Measurements from ENCODE around the gene TOX3.
A peak's percentile ranks its signal among the peaks of the same experiment; 100 is the strongest.

Gene TOX3

DNA sequence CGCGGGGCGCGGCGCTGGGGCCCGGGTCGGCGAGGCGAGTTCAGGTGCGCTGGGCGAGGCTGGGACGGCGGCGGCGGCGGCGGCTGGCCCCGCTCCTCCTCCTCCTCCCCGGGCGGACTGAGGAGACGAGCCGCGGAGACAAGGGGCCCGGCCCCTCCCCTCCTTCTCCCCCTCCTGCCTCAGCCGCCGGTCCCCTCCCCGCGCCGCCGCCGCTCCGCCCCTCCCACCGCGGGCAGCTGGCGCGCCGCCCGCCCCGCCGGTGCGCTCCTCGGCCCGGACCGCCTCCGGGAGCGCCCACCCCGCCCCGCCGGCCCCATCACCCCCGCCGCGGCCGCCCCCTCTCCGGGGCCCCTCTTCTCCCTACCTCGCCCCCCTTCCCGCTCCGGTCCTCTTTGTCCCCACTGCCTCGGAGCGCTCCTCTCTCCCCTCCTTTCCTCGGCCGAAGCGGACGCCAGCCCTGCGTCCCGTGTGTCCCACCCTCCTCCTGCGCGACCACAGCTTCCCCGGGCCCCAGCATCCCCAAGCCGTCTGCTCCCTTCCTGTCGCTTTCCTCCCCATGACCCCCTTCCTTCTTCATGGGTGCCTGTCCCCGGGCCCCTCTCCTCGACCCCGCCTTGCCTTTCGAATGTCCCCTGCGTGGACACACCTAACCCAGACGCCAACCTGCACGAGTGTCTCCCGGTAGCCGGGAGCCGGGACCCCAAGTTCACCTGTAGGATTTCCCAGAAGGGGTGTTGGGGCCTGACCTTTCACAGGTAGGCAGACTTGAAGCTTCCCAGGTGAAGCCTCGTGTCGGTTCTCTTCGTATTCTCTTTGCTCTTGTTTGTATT lies at the start of gene TOX3:
Gene TOX3, minus strand, starts transcription at position 140 of the 830 bp plus-strand sequence. CDS start 420 bp downstream, outside the sequence.
- peak; percentile 53 for DNase-seq

DNA sequence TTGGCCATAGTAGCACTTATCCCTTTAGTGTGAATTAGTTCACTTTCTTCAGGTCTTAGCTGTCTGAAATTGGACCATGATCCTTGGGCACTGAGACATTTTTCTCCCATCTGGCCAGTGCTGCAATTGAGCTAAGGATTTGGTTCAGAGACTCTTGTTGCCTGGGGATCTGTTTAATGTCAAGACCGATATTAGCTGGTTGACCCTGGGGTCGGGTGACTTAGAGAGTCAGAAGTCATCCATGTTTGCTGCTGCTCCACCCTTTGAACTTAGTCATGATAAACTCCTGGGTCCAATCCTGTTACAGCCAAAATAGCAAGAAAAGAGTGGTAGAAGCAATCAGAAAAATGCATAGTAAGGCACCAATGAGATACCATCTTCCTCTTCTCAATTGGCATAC lies 45.8 kb upstream of the TOX3 start:
- DNase-seq: no peak

DNA sequence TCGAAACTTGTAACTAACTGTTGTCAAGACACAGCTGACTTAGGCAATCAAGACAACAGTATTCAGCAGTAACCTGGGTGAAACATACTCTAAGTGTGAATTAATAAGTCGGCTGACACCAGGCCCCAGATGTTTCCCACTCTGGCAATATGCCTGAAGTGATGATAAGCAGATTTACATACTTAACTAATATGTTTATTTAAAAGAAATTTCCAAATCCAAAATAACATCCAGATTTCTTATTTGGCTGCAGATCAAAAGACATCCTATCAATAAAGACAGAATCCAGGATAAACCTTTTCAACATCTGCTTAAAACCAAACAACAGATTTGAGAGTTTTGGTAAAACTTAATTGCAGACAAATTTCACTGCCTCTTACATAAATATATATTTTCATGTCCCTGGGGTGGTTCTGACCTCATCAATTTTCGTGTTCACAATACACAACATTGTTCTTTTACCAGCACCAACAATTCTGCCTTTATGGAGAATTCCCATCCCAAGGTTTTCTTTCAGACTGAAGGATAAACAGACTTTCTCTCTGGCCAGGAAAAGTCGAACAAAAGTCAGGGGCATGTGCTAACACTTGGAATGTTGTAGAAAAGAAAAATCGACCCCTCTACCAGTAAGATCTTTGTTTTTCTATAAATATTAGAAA lies 45.1 kb upstream of the TOX3 start:
- no peak for DNase-seq

DNA sequence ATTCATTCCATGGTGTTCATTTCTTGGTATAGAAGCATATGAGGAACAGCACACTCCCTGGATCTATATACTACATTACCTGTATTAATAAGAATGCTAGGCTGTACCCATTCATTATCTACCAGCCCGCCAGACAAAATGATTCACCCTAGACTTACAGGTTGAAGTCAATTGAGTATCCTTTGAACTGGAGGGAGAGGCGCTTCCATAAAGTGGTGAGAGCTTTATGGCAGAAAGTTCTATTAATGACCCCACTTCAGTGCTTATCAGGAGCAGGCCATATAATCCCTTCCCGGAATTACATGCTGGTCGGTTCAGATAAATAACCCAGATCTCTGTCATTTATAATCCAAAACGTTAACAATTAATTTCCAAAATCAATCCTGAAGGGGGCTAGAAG lies 44.5 kb upstream of the TOX3 start:
- no peak for DNase-seq

DNA sequence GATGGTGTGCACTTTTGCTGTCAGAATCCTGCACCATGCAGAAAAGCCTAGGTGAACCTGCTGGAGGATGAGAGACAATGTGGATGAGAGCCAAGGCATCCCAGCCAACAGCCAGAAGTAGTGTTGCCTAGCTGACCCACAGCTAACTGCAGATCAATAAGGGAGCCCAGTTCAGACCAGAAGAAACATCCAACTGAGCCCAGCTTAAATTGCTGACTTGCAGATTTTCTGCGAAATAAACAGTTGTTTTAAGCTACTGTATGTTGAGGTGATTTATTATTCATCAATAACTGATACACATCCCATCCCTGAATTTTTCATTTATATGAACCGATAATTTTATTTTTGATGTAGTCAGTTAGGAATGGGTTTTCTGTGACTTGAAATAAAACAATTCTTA lies 39.2 kb upstream of the TOX3 start:
- DNase-seq: no peak

DNA sequence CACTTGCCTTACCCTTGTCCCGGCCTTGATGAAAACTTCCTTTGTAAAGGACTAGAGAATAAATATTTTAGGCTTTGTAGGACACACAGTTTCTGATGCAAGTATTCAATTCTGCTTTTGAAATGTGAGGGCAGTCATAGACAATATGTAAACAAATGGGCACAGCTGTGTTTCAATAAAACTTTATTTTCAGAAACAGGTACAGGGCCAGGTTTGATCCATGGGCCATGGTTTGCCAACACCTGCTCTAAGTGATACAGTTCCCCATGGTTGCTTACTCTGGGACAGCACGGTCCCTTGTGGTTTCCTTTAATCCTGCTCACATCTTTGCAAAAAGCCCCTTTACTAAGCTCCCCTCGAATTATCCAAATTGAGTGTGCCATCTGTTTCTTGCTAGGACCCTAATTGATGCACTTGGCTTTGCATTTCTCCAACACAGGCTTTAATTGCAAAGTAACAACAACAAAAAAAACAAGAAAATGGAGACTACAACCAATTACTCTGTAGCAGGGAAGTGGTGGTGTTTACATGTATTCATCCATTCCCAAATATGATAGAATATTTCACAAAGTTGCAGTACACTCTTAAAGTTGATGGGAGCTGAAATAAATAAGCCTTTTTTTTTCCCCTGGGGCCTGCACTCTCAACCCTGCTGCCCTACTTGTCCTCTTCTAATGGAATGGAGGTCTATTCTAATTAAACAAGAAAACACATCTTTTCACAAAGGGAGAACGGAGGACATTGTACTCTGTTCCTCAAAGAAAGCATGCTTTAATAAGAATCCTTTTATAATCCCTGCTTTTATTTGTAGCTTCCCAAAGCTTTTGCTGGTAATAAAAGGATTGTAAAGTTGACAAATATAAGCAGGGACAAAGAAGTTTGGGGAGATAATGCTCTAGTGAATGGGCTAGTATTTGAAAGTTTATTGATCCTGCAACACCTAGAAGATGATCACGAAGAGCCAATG lies 37.7 kb upstream of the TOX3 start:
- no peak for DNase-seq

DNA sequence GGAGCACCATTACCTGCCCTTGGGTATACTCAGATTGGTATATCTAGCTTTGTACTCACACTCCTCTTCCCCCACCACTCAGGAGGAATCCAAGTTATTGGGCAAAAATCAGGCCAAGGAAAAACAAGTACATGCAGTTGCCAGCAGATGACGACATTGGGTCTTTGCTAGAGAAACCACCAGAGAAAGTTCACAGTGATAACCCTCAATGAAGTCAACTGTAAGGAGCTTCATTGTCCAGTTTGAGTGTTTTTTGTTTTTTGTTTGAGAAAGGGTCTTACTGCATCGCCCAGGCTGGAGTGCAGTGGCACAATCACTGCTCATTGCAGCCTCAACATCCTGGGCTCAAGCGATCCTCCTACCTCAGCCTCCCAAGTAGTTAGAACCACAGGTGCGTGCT lies 34.6 kb upstream of the TOX3 start:
- no peak for DNase-seq

DNA sequence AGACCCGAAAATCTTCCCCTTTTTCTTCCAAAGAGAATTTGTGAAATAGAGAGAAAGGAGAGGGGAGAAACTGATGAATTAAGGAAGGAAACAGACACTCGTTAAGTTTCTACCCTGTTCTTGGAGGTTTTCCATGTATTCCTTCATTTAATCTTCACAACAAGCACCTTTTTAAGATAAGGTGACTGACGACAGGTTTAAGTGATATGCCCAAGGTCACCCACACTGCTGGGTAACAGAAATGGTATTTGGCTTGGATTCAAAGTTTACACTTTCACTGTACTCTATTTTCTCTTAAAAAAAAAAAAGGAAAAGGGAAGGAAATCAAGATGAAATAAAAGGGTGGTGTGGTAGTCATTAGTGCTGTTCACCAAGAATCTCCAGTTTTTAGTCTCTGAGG lies 33.5 kb upstream of the TOX3 start:
- no peak for DNase-seq

DNA sequence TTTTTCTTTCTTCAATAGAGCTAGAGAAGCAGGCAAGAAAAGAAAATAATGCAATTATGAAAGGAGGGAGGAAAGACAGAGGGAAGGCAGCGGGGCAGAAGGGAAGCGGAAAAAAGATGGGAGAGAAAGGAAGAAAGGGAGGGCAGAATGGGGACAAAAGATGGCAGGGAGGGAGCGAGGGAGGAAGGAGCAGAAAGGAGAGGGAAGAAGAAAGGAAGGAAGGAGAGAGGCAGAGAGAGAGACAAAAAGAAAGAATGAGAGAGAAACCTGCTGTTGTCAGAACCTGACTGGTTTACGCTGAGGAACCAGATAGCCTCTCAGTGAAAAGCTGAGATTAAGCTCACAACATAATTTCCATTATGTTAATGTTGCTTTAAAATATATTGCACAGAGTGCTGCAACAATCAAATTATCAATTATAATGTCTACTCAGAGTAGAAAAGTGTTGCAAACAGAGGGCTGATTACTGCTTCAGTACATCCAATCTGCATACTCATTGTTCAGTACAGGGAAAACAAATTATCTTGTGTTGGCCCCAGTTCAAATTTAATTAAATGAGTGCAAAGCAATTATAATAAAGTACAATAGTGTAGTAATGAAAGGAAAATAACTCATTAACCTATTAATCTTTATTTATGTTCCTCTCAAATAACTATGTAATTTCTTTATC lies 32.0 kb upstream of the TOX3 start:
- no peak for DNase-seq

DNA sequence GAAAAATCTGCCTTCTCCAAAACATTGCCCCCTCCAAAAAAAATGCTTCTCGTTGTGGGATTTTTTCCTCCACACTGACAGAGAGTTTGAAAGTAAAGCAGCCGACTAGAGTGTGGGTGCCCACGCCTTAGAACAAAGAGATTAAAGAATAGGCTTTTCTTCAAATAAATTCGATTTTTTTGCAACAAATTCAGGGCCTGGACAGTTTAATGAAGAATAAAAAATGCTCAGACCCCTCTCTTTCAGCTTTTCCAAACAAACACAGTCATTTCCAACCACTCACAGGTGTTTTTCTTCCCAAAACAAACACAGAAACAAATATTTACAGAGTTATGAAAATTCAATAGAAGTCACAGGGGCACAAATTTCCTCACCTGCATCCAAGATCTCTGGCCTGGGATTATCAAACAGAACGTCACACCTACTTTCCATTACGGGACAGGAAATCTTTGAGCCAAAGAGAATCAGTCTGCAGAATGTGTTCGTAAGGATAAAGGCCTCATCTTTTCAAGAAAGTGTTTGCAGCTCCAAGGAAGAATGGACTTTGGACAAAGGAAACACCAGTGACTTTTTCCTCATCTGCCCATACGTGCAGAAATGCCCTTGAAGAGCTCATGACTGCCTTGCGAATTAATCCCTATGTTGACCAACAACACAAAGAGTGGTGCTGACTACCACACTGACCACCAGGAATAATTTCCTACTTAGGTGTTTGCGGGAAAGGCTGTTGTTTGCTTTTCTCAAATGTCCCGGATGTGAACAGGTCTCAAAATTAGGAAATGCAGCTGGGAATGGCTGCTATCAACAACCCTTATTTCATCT lies 31.3 kb upstream of the TOX3 start:
- DNase-seq: no peak

GRCh38 chr16:52577130-52577706 lies 30.3 kb upstream of the TOX3 start:
- no peak for DNase-seq

DNA sequence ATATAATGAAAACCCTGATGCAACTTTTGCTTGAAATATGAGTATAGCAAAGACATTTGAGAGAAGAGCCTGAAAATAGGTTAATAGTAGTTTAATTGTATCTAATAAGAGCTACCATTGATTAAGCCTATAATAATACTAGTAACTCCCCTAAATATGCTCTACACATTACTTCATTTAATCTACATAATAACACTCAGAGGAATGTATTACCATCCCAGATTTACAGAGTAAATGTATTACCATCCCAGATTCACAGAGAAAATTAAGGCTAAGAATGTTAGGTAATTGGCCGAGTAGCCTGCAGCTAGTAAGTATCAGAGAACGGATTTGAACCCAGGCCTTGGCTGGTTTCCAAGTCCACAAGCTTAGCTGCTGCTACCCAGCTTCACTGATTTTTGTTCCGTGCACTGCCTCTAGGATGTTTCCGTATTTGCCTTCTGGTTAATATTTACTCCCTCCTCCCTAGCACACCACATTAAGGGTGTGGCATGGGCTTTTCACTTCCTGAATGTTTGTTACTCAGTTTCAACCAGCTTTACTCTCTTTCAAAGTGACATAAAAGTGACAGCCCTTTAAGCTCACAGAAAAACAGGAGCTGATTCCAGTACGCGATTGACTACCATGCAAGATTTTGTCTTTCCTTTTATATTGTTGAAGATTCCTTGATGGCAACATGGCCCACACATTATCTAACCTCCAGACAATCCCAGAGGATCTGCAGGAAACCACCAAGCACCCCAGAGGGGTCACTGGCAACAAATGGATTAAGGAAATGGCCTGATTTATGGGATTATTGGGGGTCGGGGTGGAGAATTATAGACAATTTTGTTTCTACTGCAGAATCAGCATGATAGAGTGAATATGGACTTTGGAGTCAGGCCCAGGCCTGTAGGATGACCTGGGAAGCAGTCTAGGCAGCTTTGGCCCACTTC lies 26.7 kb upstream of the TOX3 start:
- DNase-seq: no peak

DNA sequence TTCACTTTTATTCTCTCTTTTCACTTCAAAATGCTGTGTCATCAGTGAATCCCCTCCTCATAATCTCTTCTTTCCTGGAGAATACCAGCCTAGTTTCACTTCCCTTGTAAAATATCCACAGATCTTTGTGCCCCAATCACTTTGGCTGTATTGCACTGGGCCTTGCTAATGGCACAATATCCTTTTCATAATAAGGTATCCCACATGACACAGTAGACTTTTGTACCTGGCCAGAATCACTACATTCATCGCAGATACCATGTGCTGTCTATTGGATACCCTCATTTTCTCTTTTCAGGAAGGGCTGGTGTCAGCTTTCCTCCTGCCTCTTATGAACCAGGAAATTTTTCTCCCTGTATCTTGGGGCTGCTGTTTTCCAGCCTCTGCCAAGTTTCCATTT lies 25.7 kb upstream of the TOX3 start:
- DNase-seq: no peak

GRCh38 chr16:52570495-52571091 lies 23.6 kb upstream of the TOX3 start:
- no peak for DNase-seq

DNA sequence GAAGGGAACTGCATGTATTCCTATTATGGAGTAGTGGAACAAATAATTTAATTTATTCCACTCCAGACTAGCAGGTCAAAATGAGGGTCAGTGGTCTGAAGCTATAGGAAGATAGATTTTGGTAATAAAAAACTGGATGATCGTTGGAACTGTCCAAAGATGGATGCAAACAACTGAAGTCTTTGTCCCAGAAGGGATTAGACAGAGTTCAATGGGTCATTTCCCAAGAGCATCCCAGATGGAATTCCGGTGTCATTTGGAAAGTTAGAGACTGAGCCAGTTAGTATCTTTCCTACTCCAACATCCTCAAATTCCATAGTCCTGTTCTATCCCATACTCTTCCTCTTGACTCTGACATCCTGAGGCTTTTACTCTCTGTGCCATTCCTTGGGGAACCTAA lies 22.8 kb upstream of the TOX3 start:
- no peak for DNase-seq

GRCh38 chr16:52568983-52569690 lies 22.2 kb upstream of the TOX3 start:
- DNase-seq: peak; percentile 76

DNA sequence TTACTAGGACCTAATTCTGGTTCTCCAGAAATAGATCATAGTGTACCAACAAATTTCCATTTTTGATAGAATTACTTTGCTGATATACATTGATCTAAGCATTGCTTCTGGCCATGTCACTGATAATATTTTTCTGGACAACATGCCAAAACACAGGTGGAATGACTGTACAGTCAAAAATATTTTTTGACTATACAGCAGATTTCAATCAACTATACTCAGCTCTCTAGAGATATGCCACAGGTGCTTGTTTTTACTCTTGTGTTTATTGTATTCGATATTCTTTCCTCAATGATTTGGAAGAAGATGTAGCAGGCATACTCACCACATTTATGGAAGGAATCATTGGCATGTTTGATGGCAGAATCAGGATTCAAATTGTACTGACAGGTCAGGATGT lies 21.6 kb upstream of the TOX3 start:
- no peak for DNase-seq

DNA sequence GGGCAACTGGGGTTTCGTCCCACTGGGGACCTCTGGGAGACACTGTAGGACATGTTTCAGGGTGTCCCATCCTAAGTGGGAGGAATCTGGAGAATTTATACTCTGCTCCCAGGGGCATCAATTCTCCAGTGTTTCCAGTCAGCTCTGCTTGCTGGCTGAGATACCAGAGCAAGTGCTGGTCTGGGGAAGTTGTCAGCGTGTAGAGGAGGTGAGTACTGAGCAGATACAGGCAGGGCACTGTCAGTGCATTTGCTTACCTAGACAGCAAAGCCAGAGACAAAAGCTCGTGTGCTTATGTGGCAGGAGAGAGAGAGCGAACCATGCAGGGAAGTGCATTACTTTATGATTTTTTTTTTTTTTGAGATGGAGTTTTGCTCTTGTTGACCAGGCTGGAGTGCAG lies 20.2 kb upstream of the TOX3 start:
- no peak for DNase-seq
